ENCODE measurements around the gene PIRT. TPM values are rescaled to one million over a fixed set of nuclear protein-coding genes. Genes with fewer than 3 reads are reported as not detected.

The PIRT gene
- total RNA-seq, 1 experiment from 2014 or later: not detected

DNA sequence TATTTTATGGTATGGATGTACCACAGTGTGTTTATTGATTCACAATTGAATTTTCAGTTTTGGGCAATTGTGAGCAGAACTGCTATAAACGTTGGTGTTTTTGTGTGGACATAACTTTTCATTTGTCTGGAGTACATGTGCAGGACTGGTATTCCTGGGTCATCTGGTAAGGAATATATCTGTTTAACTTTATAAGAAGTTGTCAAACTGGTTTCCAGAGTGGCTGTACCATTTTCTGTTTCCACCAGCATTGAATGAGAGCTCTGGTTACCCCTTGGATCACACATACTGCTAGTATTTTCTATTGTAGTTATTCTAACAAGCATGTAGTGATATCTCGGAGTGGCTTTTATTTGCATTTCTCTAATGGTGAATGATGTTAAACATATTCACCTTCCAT lies 58.3 kb downstream of the PIRT start:
- RAD21 ChIA-PET (ENCODE audit: low non-redundant PET in 1 of 2, low total read pairs in 2 of 2, uncharacterized antibody in 2 of 2, unreplicated experiment in 2 of 2): no interaction called here
- BruUV-seq (replicated peaks): no TSS peak
- Histone ChIP-seq H4K20me1 (ENCODE audit: insufficient read depth) (no peaks in the 10 kb centered on the region), H3K9me3 (ENCODE audit: control insufficient read depth in 1 of 2, insufficient read depth in 1 of 2, low read depth in 1 of 2, low read length in 2 of 2) (no peaks in the 10 kb centered on the region), H3K9ac (ENCODE audit: low read length) (no peak overlapping the region), H3K36me3 (ENCODE audit: control insufficient read depth in 1 of 2, insufficient read depth in 2 of 2, low read length in 2 of 2) (no peaks in the 10 kb centered on the region), H3K4me3 (replicated peaks in 1 of 2; ENCODE audit: low read depth in 1 of 2, low read length in 2 of 2) (no peak overlapping the region), H3K27ac (ENCODE audit: low read depth, low read length) (no peak overlapping the region), H3K4me2 (ENCODE audit: low read length) (no peak overlapping the region), H3K4me1 (ENCODE audit: control insufficient read depth in 1 of 2, insufficient read depth in 2 of 2, low read length in 2 of 2) (no peaks in the 10 kb centered on the region), H3K27me3 (ENCODE audit: insufficient read depth, low read length) (no peaks in the 10 kb centered on the region), H3K79me2 (ENCODE audit: insufficient read depth, low read length) (no peaks in the 10 kb centered on the region), H2AFZ (ENCODE audit: low read depth, low read length, poor library complexity, severe bottlenecking) (no peak overlapping the region), H3K9me2 (ENCODE audit: insufficient read depth) (no peaks in the 10 kb centered on the region)
- ATAC-seq (no peak), DNase-seq (ENCODE audit: low read depth, low spot score) (no peak)
- TF ChIP-seq TCF7L2 (IDR thresholded peaks at IDR 0.05; ENCODE audit: borderline replicate concordance, extremely low read depth, insufficient read depth, insufficient read length): no peak
- TF ChIP-seq POLR2A (IDR thresholded peaks at IDR 0.05; ENCODE audit: borderline replicate concordance, extremely low read depth, insufficient read depth, insufficient read length): no peak
- TF ChIP-seq EGR1 (IDR thresholded peaks at IDR 0.05; ENCODE audit: low read depth): no peak
- TF ChIP-seq POLR2AphosphoS5 (IDR thresholded peaks at IDR 0.05; ENCODE audit: low read depth, low read length): no peak
- TF ChIP-seq, protein P1, sequence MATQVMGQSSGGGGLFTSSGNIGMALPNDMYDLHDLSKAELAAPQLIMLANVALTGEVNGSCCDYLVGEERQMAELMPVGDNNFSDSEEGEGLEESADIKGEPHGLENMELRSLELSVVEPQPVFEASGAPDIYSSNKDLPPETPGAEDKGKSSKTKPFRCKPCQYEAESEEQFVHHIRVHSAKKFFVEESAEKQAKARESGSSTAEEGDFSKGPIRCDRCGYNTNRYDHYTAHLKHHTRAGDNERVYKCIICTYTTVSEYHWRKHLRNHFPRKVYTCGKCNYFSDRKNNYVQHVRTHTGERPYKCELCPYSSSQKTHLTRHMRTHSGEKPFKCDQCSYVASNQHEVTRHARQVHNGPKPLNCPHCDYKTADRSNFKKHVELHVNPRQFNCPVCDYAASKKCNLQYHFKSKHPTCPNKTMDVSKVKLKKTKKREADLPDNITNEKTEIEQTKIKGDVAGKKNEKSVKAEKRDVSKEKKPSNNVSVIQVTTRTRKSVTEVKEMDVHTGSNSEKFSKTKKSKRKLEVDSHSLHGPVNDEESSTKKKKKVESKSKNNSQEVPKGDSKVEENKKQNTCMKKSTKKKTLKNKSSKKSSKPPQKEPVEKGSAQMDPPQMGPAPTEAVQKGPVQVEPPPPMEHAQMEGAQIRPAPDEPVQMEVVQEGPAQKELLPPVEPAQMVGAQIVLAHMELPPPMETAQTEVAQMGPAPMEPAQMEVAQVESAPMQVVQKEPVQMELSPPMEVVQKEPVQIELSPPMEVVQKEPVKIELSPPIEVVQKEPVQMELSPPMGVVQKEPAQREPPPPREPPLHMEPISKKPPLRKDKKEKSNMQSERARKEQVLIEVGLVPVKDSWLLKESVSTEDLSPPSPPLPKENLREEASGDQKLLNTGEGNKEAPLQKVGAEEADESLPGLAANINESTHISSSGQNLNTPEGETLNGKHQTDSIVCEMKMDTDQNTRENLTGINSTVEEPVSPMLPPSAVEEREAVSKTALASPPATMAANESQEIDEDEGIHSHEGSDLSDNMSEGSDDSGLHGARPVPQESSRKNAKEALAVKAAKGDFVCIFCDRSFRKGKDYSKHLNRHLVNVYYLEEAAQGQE (IDR thresholded peaks at IDR 0.05; ENCODE audit: low read depth): no peak
- no peak for TF ChIP-seq ZNF274 (IDR thresholded peaks at IDR 0.05; ENCODE audit: low read depth, low read length)
- no peak for TF ChIP-seq CBX3 (IDR thresholded peaks at IDR 0.05; ENCODE audit: low read depth)
- no peak for TF ChIP-seq CEBPB (IDR thresholded peaks at IDR 0.05; ENCODE audit: low read depth)
- TF ChIP-seq, protein P2, sequence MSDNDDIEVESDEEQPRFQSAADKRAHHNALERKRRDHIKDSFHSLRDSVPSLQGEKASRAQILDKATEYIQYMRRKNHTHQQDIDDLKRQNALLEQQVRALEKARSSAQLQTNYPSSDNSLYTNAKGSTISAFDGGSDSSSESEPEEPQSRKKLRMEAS (IDR thresholded peaks at IDR 0.05): no peak
- no peak for TF ChIP-seq SRF (IDR thresholded peaks at IDR 0.05; ENCODE audit: low read depth)
- intact Hi-C loops (cut with micrococcal nuclease): no loop called here
- POLR2A ChIA-PET: no interaction called here
- CTCF ChIA-PET: no interaction called here

Data from HCT116 (cell line).